Measurements from ENCODE around the gene ARMC2.
"Not testable (repeated sequence)": the region's sequence is repeated elsewhere in the genome, so short reads cannot be mapped to it uniquely, and the experiment has no call there.

The ARMC2 gene, protein sequence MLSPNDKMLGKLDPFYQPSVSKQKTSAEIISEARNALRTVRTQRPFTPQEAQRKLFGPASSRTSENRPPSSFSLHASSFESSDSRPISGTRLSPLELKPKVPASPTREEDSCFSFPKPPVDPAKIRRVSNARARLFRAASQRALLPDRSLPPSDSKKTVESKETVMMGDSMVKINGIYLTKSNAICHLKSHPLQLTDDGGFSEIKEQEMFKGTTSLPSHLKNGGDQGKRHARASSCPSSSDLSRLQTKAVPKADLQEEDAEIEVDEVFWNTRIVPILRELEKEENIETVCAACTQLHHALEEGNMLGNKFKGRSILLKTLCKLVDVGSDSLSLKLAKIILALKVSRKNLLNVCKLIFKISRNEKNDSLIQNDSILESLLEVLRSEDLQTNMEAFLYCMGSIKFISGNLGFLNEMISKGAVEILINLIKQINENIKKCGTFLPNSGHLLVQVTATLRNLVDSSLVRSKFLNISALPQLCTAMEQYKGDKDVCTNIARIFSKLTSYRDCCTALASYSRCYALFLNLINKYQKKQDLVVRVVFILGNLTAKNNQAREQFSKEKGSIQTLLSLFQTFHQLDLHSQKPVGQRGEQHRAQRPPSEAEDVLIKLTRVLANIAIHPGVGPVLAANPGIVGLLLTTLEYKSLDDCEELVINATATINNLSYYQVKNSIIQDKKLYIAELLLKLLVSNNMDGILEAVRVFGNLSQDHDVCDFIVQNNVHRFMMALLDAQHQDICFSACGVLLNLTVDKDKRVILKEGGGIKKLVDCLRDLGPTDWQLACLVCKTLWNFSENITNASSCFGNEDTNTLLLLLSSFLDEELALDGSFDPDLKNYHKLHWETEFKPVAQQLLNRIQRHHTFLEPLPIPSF

DNA sequence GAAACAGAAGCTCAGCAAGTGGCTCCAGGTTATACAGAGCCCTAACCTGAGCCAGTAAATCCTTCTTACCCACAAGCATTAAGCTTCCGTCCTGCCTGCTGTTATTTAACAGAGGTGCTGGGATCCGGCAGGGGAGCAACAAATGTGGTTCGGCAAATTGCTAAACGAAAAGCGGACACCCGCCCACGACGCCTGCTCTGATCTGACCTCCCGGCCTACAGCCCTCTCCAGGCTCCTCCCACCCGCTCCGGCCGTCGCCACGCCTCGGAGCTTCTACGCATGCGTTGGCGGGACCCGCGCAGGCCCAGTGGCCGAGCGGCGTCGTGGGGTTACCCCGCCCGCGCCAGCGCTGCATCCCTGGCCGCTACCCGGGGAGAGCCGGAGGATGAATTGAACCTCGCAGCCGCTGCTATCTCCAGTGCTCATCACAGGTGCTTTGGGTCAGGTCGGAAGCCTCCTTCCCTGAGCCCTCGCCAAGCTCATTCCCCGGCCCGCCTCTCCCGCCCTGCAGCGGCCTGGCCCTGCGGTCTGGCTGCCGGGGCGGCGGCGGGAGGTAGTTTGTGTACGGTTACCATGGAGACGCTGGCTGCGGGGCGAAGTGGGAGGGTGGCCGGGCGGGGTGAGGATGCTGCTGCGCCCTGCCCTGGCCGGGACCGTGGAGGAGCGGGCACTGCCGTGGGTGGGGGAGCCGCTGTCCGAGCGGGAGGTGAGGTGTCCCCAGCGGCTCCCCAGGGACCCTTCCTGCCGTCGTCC is at the start of gene ARMC2:
Gene ARMC2 (plus strand): TSS at position 307 of the 753 bp plus-strand sequence. CDS start 5,846 bp downstream, outside the sequence.
- DNase-seq, result peak; percentile 89 to 97 (median 96)

DNA sequence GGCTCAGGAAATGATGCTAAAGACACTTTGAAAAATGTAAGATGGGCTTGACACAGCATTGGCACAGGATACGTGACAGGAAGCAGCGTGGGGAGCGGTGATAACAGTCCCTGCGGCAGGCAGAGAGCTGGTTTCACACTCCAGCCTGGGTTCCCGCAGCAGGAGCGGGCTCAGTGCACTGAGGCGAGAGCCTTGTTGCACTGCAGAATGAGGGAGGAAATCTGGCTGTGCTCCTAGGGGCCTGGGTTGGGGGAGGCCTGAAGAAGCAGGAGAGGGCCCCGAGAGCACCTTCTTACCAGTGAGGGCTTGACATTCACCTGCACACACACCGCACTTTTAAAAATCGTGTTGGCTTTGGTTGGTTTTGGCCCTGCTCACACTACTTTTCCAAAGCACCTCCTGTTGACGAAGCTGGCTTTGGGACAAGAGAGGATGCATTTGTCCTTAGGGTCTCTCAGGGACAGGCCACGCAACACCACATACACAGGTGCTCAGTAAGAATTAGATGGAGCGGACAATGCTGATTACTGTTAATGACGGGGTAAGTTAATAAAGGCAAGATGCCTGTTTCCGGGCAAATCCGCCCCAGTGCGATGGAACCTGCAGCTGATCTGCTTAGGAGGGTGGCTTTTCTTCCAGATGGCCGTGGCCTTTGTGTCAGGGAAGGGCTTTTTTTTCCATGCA is 49.4 kb upstream of the ARMC2 start:
- peak in 2 of 3 experiments; percentile 19 to 65 for DNase-seq

- DNase-seq, result no peak
These were observed 48.9 kb upstream of the ARMC2 start for GRCh38 chr6:108799354-108799717.

DNA sequence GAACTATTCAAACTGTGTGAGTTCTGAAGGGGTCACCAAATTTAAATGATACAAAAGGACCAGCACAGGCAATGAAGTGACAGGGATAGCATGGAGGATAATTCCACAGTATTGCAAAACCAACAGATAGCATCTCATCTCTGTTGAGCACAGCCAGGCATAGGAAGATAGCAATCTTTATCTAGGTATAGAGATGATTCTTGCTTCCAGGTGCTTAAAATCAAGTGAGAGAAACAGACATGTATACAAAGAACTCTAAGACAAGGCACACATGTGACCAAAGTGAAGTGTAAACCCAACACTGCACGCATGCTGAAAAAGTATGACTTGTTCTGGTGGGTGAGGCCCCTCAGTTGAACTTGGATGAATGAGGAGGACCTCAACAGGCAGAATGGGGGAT is 48.4 kb upstream of the ARMC2 start:
- DNase-seq, result no peak

GRCh38 chr6:108800427-108800864 is 47.8 kb upstream of the ARMC2 start:
- DNase-seq, result no peak

DNA sequence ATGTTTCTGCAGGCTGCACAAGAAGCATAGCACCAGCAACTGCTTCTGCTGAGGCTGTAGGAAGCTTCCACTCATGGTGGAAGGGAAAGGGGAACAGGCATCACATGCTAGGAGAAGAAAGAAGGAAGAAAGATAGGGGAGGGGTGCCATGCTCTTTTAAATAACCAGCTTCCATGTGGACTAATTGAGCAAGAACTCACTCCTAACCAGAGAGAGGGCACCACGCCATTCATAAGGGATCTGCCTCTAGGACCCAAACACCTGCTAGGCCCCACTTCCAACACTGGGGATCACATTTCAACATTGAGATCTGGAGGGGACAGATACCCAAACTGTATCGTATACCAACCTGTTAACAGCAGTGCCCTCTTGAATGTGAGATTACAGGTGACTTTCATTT is 46.9 kb upstream of the ARMC2 start:
- DNase-seq, result peak in 1 of 3 experiments; percentile 40

- no peak for DNase-seq
These were observed 44.2 kb upstream of the ARMC2 start for GRCh38 chr6:108803982-108804490.

GRCh38 chr6:108804956-108805355 is 43.3 kb upstream of the ARMC2 start:
- no peak for DNase-seq

DNA sequence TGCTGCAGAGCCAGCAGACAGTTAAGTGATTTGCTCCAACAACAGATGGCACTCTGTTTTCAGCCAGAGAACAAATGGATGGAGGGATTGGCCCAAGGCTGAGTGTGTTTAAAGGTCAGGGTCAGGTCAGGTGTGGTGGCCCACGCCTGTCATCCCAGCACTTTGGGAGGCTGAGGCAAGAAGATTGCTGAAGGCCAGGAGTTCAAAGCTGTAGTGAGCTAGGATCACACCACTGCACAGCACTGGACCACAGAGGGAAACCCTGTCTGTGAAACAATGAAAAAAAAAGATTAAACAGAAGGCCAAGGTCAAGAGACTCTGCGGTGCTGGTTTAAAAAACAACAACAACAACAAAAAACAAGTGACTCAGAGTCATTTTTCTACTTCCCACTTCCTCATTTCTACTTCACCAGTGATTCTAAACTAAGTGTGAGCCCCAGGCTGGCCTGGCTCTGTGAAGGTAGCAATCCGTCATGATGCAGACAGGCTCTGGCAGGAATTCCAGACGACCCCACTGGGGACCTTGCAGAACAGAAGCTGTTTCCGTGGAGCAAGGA is 42.5 kb upstream of the ARMC2 start:
- DNase-seq, result no peak

- no peak for DNase-seq
These were observed 42.1 kb upstream of the ARMC2 start for GRCh38 chr6:108806171-108806570.

DNA sequence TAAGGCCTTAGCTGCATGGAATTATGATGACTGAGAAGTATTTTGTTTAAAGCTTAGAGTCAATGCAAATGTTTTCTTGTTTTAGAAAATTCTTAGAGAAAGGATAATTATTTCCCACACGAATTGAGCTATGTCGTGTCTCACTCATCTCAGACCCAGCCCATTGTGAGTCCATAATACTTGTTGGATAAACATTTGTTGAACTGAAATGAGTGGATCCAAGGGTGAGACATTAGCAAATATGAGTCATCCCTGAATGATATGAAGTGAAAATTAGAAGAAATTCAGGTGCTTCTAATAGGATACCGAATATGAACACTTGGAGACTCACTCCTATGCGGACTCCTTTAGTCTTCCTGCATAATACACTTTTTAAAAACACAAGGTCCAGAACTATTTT is 41.6 kb upstream of the ARMC2 start:
- no peak for DNase-seq

DNA sequence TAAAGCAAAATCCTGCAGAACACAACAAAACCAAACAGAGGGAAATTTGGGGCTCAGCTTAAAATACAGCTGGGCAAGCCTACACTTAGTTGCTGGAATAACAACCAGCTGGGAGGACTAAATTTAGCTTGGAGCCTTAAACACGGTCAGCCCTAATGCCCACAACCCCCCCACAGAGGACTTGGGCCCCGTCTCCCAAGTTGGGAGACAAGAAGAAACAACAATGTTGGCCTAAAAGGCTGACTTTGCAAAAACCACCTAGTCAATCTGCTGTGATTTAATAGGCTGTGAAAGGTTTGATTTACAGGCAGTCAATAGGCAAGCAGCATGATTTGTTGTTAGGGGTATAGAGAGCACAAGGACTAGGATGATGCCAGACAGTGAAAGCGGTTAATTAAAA is 40.3 kb upstream of the ARMC2 start:
- no peak for DNase-seq

- DNase-seq, result no peak
These were observed 39.0 kb upstream of the ARMC2 start for GRCh38 chr6:108809211-108809610.

DNA sequence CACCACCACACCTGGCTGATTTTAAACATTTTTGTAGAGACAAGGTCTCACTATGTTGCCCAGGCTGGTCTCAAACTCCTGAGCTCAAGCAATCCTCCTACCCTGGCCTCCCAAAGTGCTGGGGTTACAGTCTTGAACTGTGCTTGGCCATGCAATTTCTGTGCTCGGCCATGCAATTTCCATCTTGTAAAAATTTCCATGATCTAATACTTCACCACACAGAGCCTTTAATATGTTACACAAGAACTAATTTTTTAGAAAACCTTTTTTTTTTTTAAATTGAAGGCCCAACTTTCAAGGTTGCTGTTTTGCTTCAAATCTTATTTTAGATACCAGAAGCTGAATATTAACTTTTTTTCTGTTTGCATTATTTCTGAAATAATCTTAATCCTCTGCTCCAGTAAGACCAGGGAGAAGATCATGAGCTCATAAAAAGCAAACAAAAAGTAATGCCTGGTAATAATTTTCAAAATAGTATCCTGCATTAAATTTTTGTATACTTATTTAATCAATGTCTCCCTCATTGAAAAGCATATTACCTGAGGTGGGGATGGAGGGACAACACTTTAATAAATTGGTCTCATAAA is 38.1 kb upstream of the ARMC2 start:
- no peak for DNase-seq

DNA sequence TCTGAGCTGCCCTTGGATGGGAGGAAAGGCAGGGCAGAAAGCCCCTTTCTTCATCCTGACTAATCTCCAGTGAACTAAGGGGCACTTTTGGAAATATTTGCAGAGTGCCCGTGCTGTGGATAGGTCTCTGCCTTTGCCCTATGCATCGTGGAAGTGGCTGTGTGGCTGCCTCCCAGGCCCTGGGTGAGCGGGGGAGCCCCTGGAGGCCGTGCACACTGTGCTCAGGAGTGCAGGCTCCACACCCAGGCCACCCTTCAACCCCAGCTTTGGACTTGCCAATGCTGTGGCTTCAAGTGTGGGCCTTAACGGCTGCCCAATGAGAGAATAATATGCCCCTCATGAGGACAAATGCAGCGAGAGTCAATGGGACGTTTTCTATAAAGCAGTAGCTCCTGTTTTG is 36.7 kb upstream of the ARMC2 start:
- no peak for DNase-seq

DNA sequence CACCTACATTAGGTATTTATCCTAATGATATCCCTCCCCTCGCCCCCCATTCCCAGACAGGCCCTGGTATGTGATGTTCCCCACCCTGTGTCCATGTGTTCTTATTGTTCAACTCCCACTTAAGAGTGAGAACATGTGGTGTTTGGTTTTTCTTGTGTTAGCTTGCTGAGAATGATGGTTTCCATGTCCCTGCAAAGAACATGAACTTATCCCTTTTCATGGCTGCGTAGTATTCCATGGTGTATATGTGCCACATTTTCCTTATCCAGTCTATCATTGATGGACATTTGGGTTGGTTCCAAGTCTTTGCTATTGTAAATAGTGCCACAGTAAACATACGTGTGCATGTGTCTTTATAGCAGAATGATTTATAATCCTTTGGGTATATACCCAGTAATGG is 35.0 kb upstream of the ARMC2 start:
- not testable (repeated sequence) for DNase-seq

- not testable (repeated sequence) for DNase-seq
These were observed 30.9 kb upstream of the ARMC2 start for GRCh38 chr6:108817276-108817675.

DNA sequence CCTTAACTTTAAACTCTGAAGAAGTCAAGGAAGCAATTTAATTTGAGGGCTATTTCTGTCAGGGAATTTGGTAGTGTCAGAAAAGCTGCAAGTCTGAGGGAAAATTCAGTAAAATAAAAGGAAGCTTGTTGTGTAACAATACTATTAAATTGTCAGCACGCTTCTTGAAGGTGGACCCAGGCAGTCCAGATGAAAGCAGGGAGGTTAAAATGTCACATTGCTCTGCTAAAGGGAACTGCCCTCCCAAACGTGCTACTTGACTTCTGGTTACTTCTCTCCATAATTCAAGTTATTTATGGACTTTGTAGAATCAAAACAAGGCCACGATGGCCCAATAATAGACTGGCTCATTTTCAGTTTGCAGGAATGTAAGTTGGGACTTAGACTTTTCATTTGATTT is 28.2 kb upstream of the ARMC2 start:
- DNase-seq, result no peak

GRCh38 chr6:108822401-108822800 is 25.8 kb upstream of the ARMC2 start:
- no peak for DNase-seq

- no peak for DNase-seq
These were observed 22.9 kb upstream of the ARMC2 start for GRCh38 chr6:108825326-108825725.

DNA sequence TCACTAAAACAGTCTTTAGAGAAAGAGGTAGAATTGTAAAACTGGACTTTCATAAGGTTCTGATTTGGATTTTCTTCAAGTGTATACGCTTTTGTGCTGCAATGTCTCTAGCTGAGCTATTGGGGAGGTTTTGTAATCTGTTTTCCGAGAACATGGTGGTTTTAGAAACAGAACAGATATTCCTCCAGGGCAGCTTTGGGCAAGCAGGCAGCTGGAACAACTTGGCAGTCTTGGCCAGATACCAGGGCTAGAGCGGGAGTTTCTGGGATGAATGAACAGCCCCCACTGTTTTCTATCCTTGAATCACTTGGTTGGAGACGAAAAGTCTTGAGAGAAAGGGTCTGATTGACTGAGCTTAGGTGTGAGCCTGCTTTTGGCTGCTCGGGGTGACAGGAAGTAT is 17.1 kb upstream of the ARMC2 start:
- DNase-seq, result no peak

- no peak for DNase-seq
These were observed 15.5 kb upstream of the ARMC2 start for GRCh38 chr6:108832738-108833137.
